Psoas muscle (tissue), 8 donors: Measurements from ENCODE around the gene PML. TPM values are rescaled to one million over a fixed set of nuclear protein-coding genes. Genes with fewer than 3 reads are reported as not detected.

ENCODE experiments used
- ATAC-seq, 4 donors: fragments of 200-7000 bp; cut with Tn5 transposase; one replicate each; pipeline ENCODE4 v1.9.1; 2020; ENCODE audit warnings: moderate library complexity in 3 of 4, mild to moderate bottlenecking in 2 of 4
- DNase-seq, 2 donors: peaks; one replicate each; pipeline ENCODE4 v3.0.0-alpha.2; 2020
- H3K27ac ChIP-seq: fragments of 200-600 bp; one replicate; pipeline ENCODE4 v1.8.0; 2022
- H3K27me3 ChIP-seq, 3 donors: fragments of 200-600 bp in 1 of 3; one replicate each; pipeline versions ENCODE4 v1.6.1 to v1.8.0; 2013 to 2022; ENCODE audit warnings: low read length in 2 of 3, mild to moderate bottlenecking in 2 of 3, moderate library complexity in 1 of 3; ENCODE audit not compliant: insufficient read depth in 3 of 3
- H3K36me3 ChIP-seq, 2 donors: fragments of 200-600 bp in 1 of 2; one replicate each; pipeline versions ENCODE4 v1.6.1 to v1.8.0; 2013 to 2022; ENCODE audit warnings: low read depth in 1 of 2, mild to moderate bottlenecking in 1 of 2, moderate library complexity in 1 of 2; ENCODE audit not compliant: insufficient read depth in 1 of 2
- H3K4me1 ChIP-seq: fragments of 200-600 bp; one replicate; pipeline ENCODE4 v1.8.0; 2022
- H3K4me3 ChIP-seq: fragments of 200-600 bp; one replicate; pipeline ENCODE4 v1.8.0; 2022; ENCODE audit warnings: mild to moderate bottlenecking
- H3K9me3 ChIP-seq: fragments of 200-600 bp; one replicate; pipeline ENCODE4 v1.8.0; 2022
- CTCF ChIP-seq: fragments of 200-600 bp; IDR thresholded peaks from one replicate; pipeline ENCODE4 v1.8.0; 2022; ENCODE audit warnings: antibody characterized with exemption
- WGBS, 3 donors: extraction: QIAGEN DNeasy Blood & Tissue Kit; methylation state at CpG; one replicate each; pipeline versions ENCODE4 v1.1.6 to v1.1.7; 2013; 5-methylcytosine and 5-hydroxymethylcytosine counted together
- intact Hi-C, 2 donors: fragments of 100-400 bp; cut with DNase I; formaldehyde crosslinking; loops; one replicate each; pipeline versions ENCODE4 v1.11.0 to v1.14.2; 2022
- polyA plus RNA-seq, 3 donors: library from polyadenylated mRNA; stranded (reverse); fragments of 200-250 nt; gene quantifications; one replicate each; pipeline ENCODE4 v1.2.3, GENCODE V29; 2013
- total RNA-seq, 4 donors: library from RNA; stranded (reverse); fragmentation: NEBNext Ultra II Directional in 2 of 4; extraction: Animal tissue kit (Norgen Biotek cat#: 25700) in 2 of 4; gene quantifications; one replicate each; pipeline versions ENCODE4 v1.2.1 to v1.2.4, GENCODE V29; 2021 to 2023
- donor health status: healthy with polysubstance abuse.
- donor health status: DM: no; HTN: no; CAD: no; lungs with moderate emphysema.
- donor health status: Bipolar disorder and iron deficiency.
- donor health status: healthy.
- donor health status: DM: yes; HTN: yes; CAD: no.
- donor health status: DM: no; HTN: no; CAD: no.
- donor health status: DM: no; HTN: no; CAD: no.
- donor health status: DM: yes; HTN: yes; CAD: no.

PML gene
- total and polyA plus RNA-seq, 7 donors = 6.7 to 22.6 (median 15.0) TPM

GRCh38 chr15:74032046-74032445 is 37.5 kb downstream of the PML start:
- H3K36me3 ChIP-seq = peaks cover 3 to 64% of the 10 kb centered on the region in 2 donors
- no peaks in the 10 kb centered on the region for H3K27me3 ChIP-seq
- ATAC-seq = no peak
- no peaks in the 10 kb centered on the region for H3K9me3 ChIP-seq
- no peak for TF ChIP-seq CTCF
- no peak overlapping the region for H3K4me3 ChIP-seq
- DNase-seq = no peak
- WGBS, 3 donors = 91 to 97% (median 96%) methylated on average over 6 of the region's 6 CpGs
- intact Hi-C loops = no loop called here
- H3K27ac ChIP-seq = no peak overlapping the region
- no peaks in the 10 kb centered on the region for H3K4me1 ChIP-seq

GRCh38 chr15:74032606-74033561 is 38.4 kb downstream of the PML start:
- no peak overlapping the region for H3K4me3 ChIP-seq
- H3K4me1 ChIP-seq = no peaks in the 10 kb centered on the region
- H3K9me3 ChIP-seq = no peaks in the 10 kb centered on the region
- H3K27ac ChIP-seq = no peak overlapping the region
- no peak for DNase-seq
- intact Hi-C loops = no loop called here
- peaks cover 3 to 60% of the 10 kb centered on the region in 2 donors for H3K36me3 ChIP-seq
- TF ChIP-seq CTCF = no peak
- H3K27me3 ChIP-seq = no peaks in the 10 kb centered on the region
- WGBS, 3 donors = 82% methylated on average over 16 of the region's 16 CpGs
- ATAC-seq = no peak

- intact Hi-C loops = no loop called here
- no peak for TF ChIP-seq CTCF
- H3K9me3 ChIP-seq = no peaks in the 10 kb centered on the region
- 78 to 83% (median 81%) methylated on average over 10 of the region's 10 CpGs for WGBS, 3 donors
- ATAC-seq (no peak), DNase-seq (no peak)
- no peak overlapping the region for H3K27ac ChIP-seq
- H3K4me3 ChIP-seq = no peak overlapping the region
- H3K4me1 ChIP-seq = no peaks in the 10 kb centered on the region
- H3K36me3 ChIP-seq = peaks cover 3 to 56% of the 10 kb centered on the region in 2 donors
- H3K27me3 ChIP-seq = no peaks in the 10 kb centered on the region
These were observed 39.8 kb downstream of the PML start for GRCh38 chr15:74034206-74034755.

DNA sequence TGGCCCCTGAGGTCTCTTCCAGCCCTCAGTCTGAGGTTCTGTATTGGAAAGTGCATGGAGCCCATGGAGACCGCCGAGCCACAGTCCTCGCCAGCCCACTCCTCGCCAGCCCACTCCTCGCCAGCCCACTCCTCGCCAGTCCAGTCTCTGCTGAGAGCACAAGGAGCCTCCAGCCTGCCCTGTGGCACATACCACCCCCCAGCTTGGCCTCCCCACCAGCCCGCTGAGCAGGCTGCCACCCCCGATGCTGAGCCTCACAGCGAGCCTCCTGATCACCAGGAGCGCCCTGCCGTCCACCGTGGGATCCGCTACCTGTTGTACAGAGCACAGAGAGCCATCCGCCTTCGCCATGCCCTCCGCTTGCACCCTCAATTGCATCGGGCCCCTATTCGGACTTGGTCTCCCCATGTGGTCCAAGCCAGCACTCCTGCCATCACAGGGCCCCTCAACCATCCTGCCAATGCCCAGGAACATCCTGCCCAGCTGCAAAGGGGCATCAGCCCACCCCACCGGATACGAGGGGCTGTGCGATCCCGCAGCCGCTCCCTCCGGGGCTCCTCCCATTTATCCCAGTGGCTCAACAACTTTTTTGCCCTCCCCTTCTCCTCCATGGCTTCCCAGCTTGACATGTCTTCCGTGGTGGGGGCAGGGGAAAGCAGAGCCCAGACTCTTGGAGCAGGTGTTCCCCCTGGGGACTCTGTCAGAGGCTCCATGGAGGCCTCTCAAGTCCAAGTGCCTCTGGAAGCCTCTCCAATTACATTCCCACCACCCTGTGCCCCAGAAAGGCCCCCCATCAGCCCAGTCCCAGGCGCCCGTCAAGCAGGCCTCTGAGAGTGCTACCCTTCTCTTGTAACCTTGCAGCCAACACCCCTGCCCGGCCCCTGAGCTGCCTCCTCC is 40.9 kb downstream of the PML start:
- TF ChIP-seq CTCF = no peak
- Histone ChIP-seq H3K4me1 (no peaks in the 10 kb centered on the region), H3K9me3 (no peaks in the 10 kb centered on the region), H3K36me3 (peaks cover 3 to 54% of the 10 kb centered on the region in 2 donors), H3K4me3 (no peak overlapping the region), H3K27me3 (no peaks in the 10 kb centered on the region), H3K27ac (no peak overlapping the region)
- DNase-seq = no peak
- intact Hi-C loops = loop anchor here (2.0 to 5.0 kb wide), 2 partner anchors 63 to 68 kb away; no protein-coding TSS in a partner anchor
- no peak for ATAC-seq
- 88 to 89% (median 89%) methylated on average over 28 of the region's 28 CpGs for WGBS, 3 donors
